ENCODE results near the gene OSTN. TPM values are rescaled to one million over a fixed set of nuclear protein-coding genes. Genes with fewer than 3 reads are reported as not detected.

Gene OSTN
- total and polyA plus RNA-seq, 2 experiments from 2014 or later: not detected

- TF ChIP-seq ZNF462 (CRISPR knock-in tag; IDR thresholded peaks at IDR 0.05): no peak
- TF ChIP-seq STAT1 (IDR thresholded peaks at IDR 0.05; ENCODE audit: unreplicated experiment): no peak
- TF ChIP-seq NANOG (IDR thresholded peaks at IDR 0.05; ENCODE audit: borderline replicate concordance): no peak
- no peak for TF ChIP-seq REST (IDR thresholded peaks at IDR 0.05; ENCODE audit: unreplicated experiment)
- no peak for TF ChIP-seq CREB1 (CRISPR knock-in tag; IDR thresholded peaks at IDR 0.05; ENCODE audit: low read depth)
- TF ChIP-seq ZNF114 (CRISPR knock-in tag; IDR thresholded peaks at IDR 0.05): no peak
- no peak for TF ChIP-seq ZNF331 (CRISPR knock-in tag; IDR thresholded peaks at IDR 0.05; ENCODE audit: low read depth)
These were observed 35.2 kb downstream of the OSTN start (continued) for GRCh38 chr3:191234216-191234615.

All from GM23338 (cell line).